Stimulated activated CD8-positive, alpha-beta memory T cell treated with anti-CD3 and anti-CD28 coated beads, Interleukin-7, amount 100 ng/mL, for 4 hours (primary cell): ENCODE data around the gene NXNL1.
"Not testable (repeated sequence)": the region's sequence is repeated elsewhere in the genome, so short reads cannot be mapped to it uniquely, and the experiment has no call there.

ENCODE experiments used
- DNase-seq, 2 donors: peaks; one replicate each; pipeline ENCODE4 v3.0.0-alpha.2; 2020; ENCODE audit warnings: low read depth in 2 of 2

NXNL1 gene

GRCh38 chr19:17460372-17461230 is at the start of gene NXNL1:
NXNL1 (minus strand) TSS chr19:17460926; CDS start chr19:17460869, 57 bp downstream.
- no peak for DNase-seq

- not testable (repeated sequence) for DNase-seq
These were observed 47.8 kb upstream of the NXNL1 start for GRCh38 chr19:17508558-17508933.

GRCh38 chr19:17506745-17507144 is 46.0 kb upstream of the NXNL1 start:
- no peak for DNase-seq

- DNase-seq: no peak
These were observed 44.5 kb upstream of the NXNL1 start for GRCh38 chr19:17505223-17505622.

- DNase-seq: no peak
These were observed 43.7 kb upstream of the NXNL1 start for GRCh38 chr19:17504456-17504855.

- DNase-seq: no peak
These were observed 43.3 kb upstream of the NXNL1 start for GRCh38 chr19:17504030-17504429.

- DNase-seq: no peak
These were observed 42.5 kb upstream of the NXNL1 start for GRCh38 chr19:17503240-17503639.

- no peak for DNase-seq
These were observed 39.9 kb upstream of the NXNL1 start for GRCh38 chr19:17500447-17501198.

- DNase-seq: no peak
These were observed 39.1 kb upstream of the NXNL1 start for GRCh38 chr19:17499648-17500446.

- DNase-seq: not testable (repeated sequence)
These were observed 38.3 kb upstream of the NXNL1 start for GRCh38 chr19:17499025-17499424.

GRCh38 chr19:17497149-17497798 is 36.5 kb upstream of the NXNL1 start:
- no peak for DNase-seq

- peak; percentile 46 to 60 for DNase-seq
These were observed 35.7 kb upstream of the NXNL1 start for GRCh38 chr19:17496337-17496997.

GRCh38 chr19:17495639-17496296 is 35.0 kb upstream of the NXNL1 start:
- no peak for DNase-seq

- no peak for DNase-seq
These were observed 30.6 kb upstream of the NXNL1 start for GRCh38 chr19:17491287-17491686.

- DNase-seq: peak in 1 of 2 donors; percentile 18
These were observed 29.7 kb upstream of the NXNL1 start for GRCh38 chr19:17490411-17490810.

- DNase-seq: no peak
These were observed 28.8 kb upstream of the NXNL1 start for GRCh38 chr19:17489392-17490030.

- DNase-seq: peak; percentile 61 to 72
These were observed 28.1 kb upstream of the NXNL1 start for GRCh38 chr19:17488593-17489391.

- no peak for DNase-seq
These were observed 26.8 kb upstream of the NXNL1 start for GRCh38 chr19:17487284-17488121.
